ENCODE results near the gene KRTAP5-5. TPM values are rescaled to one million over a fixed set of nuclear protein-coding genes. Genes with fewer than 3 reads are reported as not detected.
"Not testable (repeated sequence)": the region's sequence is repeated elsewhere in the genome, so short reads cannot be mapped to it uniquely, and the experiment has no call there.

The KRTAP5-5 gene
- total and polyA plus RNA-seq, 2 experiments from 2014 or later = not detected

DNA sequence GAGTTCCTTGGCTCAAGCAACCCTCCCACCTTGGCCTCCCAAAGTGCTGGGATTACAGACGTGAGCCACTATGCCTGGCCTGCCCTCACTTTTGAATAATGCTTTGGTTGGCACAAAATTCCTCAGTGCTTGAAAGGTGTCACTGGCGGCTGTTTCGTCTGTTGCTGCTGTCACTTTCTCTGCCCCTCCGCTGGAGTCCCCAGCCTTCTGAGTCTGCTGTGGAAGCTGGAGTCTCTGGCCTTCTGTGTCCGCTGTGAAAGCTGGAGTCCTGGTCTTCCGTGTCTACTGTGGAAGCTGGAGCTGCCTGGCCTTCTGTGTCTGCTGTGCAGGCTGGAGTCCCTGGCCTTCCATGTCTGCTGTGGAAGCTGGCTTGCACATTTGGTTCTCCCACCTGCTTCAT, 39.6 kb upstream of the KRTAP5-5 start:
- Histone ChIP-seq H3K4me3 (no peak overlapping the region), H3K36me3 (no peaks in the 10 kb centered on the region), H3K27me3 (peaks cover 59% of the 10 kb centered on the region), H3K4me1 (ENCODE audit: low read depth) (no peaks in the 10 kb centered on the region), H3K9me3 (ENCODE audit: low read depth) (no peaks in the 10 kb centered on the region), H3K27ac (no peak overlapping the region)
- no peak for TF ChIP-seq CTCF (IDR thresholded peaks at IDR 0.05; ENCODE audit: low read depth, low read length)
- DNase-seq (ENCODE audit: low read depth in 1 of 2, low spot score in 1 of 2) = no peak

GRCh38 chr11:1592628-1593027, 36.9 kb upstream of the KRTAP5-5 start:
- DNase-seq (ENCODE audit: low read depth in 1 of 2, low spot score in 1 of 2) = no peak
- no peaks in the 10 kb centered on the region for H3K36me3 ChIP-seq
- no peak for TF ChIP-seq CTCF (IDR thresholded peaks at IDR 0.05; ENCODE audit: low read depth, low read length)
- H3K27ac ChIP-seq = no peak overlapping the region
- H3K27me3 ChIP-seq = peaks cover 44% of the 10 kb centered on the region
- H3K9me3 ChIP-seq (ENCODE audit: low read depth) = no peaks in the 10 kb centered on the region
- no peak overlapping the region for H3K4me3 ChIP-seq
- H3K4me1 ChIP-seq (ENCODE audit: low read depth) = no peaks in the 10 kb centered on the region

GRCh38 chr11:1595994-1596575, 33.5 kb upstream of the KRTAP5-5 start:
- H3K9me3 ChIP-seq (ENCODE audit: low read depth); H3K4me3 ChIP-seq; H3K4me1 ChIP-seq (ENCODE audit: low read depth); H3K36me3 ChIP-seq; H3K27ac ChIP-seq: not testable (repeated sequence)
- DNase-seq (ENCODE audit: low read depth in 1 of 2, low spot score in 1 of 2) = peak in 1 of 2 donors; percentile 14
- peaks cover 34% of the 10 kb centered on the region for H3K27me3 ChIP-seq

DNA sequence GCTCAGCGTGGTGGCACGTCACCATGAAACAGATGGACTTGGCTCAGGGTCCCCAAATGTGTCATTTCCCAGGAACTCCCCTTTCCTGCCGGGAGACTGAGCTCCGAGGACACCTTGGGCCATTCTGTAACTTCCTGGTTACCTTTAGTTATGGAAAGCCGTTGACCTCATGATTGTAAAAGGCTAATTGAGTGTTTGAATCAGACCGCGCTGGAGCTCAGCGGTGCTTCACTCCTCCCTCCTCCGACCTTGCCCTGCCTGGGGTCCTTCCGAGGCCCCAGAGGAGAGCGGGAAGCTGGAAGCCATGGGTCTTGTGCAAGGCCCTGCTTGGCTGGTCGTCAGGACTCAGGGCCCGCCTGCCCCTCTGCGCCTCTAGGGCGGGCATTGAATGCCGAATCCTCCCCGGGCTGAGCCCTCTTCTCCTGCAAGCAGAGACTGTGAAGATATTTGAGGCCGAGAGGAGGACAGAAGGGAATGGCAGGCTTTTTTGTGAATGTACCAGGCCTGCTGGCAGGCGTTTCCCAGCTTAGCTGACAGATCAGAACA, 32.9 kb upstream of the KRTAP5-5 start:
- H3K36me3 ChIP-seq; H3K4me1 ChIP-seq (ENCODE audit: low read depth); H3K9me3 ChIP-seq (ENCODE audit: low read depth); H3K4me3 ChIP-seq; H3K27ac ChIP-seq; DNase-seq (ENCODE audit: low read depth in 1 of 2, low spot score in 1 of 2): not testable (repeated sequence)
- peaks cover 33% of the 10 kb centered on the region for H3K27me3 ChIP-seq

- Histone ChIP-seq H3K27me3 (peaks cover 26% of the 10 kb centered on the region), H3K27ac (no peak overlapping the region), H3K4me3 (no peak overlapping the region), H3K9me3 (ENCODE audit: low read depth) (no peaks in the 10 kb centered on the region), H3K36me3 (no peaks in the 10 kb centered on the region), H3K4me1 (ENCODE audit: low read depth) (no peaks in the 10 kb centered on the region)
- no peak for DNase-seq (ENCODE audit: low read depth in 1 of 2, low spot score in 1 of 2)
- TF ChIP-seq CTCF (IDR thresholded peaks at IDR 0.05; ENCODE audit: low read depth, low read length) = no peak
These were observed 32.1 kb upstream of the KRTAP5-5 start for GRCh38 chr11:1597331-1597993.

DNA sequence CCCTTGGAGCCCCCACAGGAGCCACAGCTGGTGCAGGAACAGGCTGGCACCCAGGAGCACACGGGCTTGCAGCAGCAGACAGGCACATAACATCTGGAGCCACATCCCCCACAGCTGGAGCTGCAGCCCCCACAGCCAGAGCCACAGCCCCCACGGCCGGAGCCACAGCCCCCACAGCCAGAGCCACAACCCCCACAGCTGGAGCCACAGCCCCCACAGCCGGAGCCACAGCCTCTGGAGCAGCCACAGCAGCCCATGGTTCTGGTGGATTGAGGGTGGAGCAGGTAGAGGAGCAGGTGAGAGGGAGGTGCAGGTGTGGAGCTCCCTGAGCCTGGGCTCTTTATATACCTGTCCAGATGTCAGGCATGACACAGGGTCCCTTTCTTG, 31.6 kb upstream of the KRTAP5-5 start, which contains the start of gene KRTAP5-2:
Gene KRTAP5-2 (minus strand): TSS at position 301 of the 387 bp plus-strand sequence. CDS start 44 bp downstream, at position 257.
- peaks cover 21% of the 10 kb centered on the region for H3K27me3 ChIP-seq

GRCh38 chr11:1598406-1598805, 31.2 kb upstream of the KRTAP5-5 start:
- not testable (repeated sequence) for DNase-seq (ENCODE audit: low read depth in 1 of 2, low spot score in 1 of 2); H3K4me3 ChIP-seq; H3K9me3 ChIP-seq (ENCODE audit: low read depth); H3K36me3 ChIP-seq; H3K4me1 ChIP-seq (ENCODE audit: low read depth); H3K27ac ChIP-seq
- H3K27me3 ChIP-seq = peaks cover 18% of the 10 kb centered on the region

More for the DNA sequence above, 31.6 kb upstream of the KRTAP5-5 start, which contains the start of gene KRTAP5-2:
- TF ChIP-seq CTCF (IDR thresholded peaks at IDR 0.05; ENCODE audit: low read depth, low read length) = no peak
- Histone ChIP-seq H3K27ac (no peak within 1 kb of the TSS), H3K4me3 (no peak within 1 kb of the TSS), H3K4me1 (ENCODE audit: low read depth) (no peaks in the 10 kb centered on the region), H3K36me3 (no peaks in the 10 kb centered on the region), H3K9me3 (ENCODE audit: low read depth) (no peaks in the 10 kb centered on the region)
- DNase-seq (ENCODE audit: low read depth in 1 of 2, low spot score in 1 of 2) = no peak

All from cardiac muscle cell (in vitro differentiated cells and primary cell).